HG02571 (cell line): ENCODE data around the gene COPZ1.
"Not testable (repeated sequence)": the region's sequence is repeated elsewhere in the genome, so short reads cannot be mapped to it uniquely, and the experiment has no call there.

ENCODE experiments used
- ATAC-seq: cut with Tn5 transposase; IDR thresholded peaks from one replicate; pipeline ENCODE4 v1.9.1; 2021; ENCODE audit warnings: mild to moderate bottlenecking, moderate library complexity; ENCODE audit not compliant: unreplicated experiment

Gene COPZ1

GRCh38 chr12:54294152-54294952, 30.6 kb upstream of the COPZ1 start:
- ATAC-seq: no peak

GRCh38 chr12:54294953-54295566, 29.9 kb upstream of the COPZ1 start:
- ATAC-seq: no peak

GRCh38 chr12:54296393-54297099, 28.4 kb upstream of the COPZ1 start:
- no peak for ATAC-seq

GRCh38 chr12:54298904-54299303, 26.0 kb upstream of the COPZ1 start:
- ATAC-seq: no peak

- ATAC-seq: no peak
These were observed 25.3 kb upstream of the COPZ1 start for GRCh38 chr12:54299515-54300224.

- no peak for ATAC-seq
These were observed 24.7 kb upstream of the COPZ1 start for GRCh38 chr12:54300225-54300731.

- no peak for ATAC-seq
These were observed 24.1 kb upstream of the COPZ1 start, which contains the start of gene NFE2 for GRCh38 chr12:54300732-54301427. Gene NFE2 (minus strand): TSS chr12:54301015. CDS start chr12:54295248, 5,767 bp downstream.

GRCh38 chr12:54301428-54302048, 23.4 kb upstream of the COPZ1 start:
- no peak for ATAC-seq

GRCh38 chr12:54303640-54304039, 21.3 kb upstream of the COPZ1 start:
- ATAC-seq: no peak

GRCh38 chr12:54304187-54304810, 20.6 kb upstream of the COPZ1 start:
- ATAC-seq: no peak

- no peak for ATAC-seq
These were observed 17.8 kb upstream of the COPZ1 start for GRCh38 chr12:54306925-54307741.

- ATAC-seq: no peak
These were observed 13.9 kb upstream of the COPZ1 start for GRCh38 chr12:54311051-54311450.

GRCh38 chr12:54312309-54312708, 12.6 kb upstream of the COPZ1 start:
- not testable (repeated sequence) for ATAC-seq

GRCh38 chr12:54321363-54321762, 3.6 kb upstream of the COPZ1 start:
- ATAC-seq: no peak

- not testable (repeated sequence) for ATAC-seq
These were observed 645 bp downstream of the COPZ1 start for GRCh38 chr12:54325442-54326109.

GRCh38 chr12:54328595-54329337, 3.8 kb downstream of the COPZ1 start:
- ATAC-seq: no peak

- ATAC-seq: no peak
These were observed 4.8 kb downstream of the COPZ1 start for GRCh38 chr12:54329759-54330158.
